ENCODE results near the gene TANC1.

TANC1 gene

GRCh38 chr2:159160954-159161353, 192.5 kb downstream of the TANC1 start:
- DNase-seq (ENCODE audit: low spot score), result no peak

- no peak for DNase-seq (ENCODE audit: low spot score)
These were observed 195.5 kb downstream of the TANC1 start for GRCh38 chr2:159163930-159164329.

- DNase-seq (ENCODE audit: low spot score), result no peak
These were observed 196.0 kb downstream of the TANC1 start for GRCh38 chr2:159164457-159164911.

GRCh38 chr2:159165048-159165447, 196.6 kb downstream of the TANC1 start:
- no peak for DNase-seq (ENCODE audit: low spot score)

- DNase-seq (ENCODE audit: low spot score), result no peak
These were observed 200.3 kb downstream of the TANC1 start for GRCh38 chr2:159168707-159169106.

- no peak for DNase-seq (ENCODE audit: low spot score)
These were observed 200.7 kb downstream of the TANC1 start for GRCh38 chr2:159169187-159169586.

GRCh38 chr2:159172403-159172802, 204.0 kb downstream of the TANC1 start:
- no peak for DNase-seq (ENCODE audit: low spot score)

GRCh38 chr2:159174759-159175158, 206.3 kb downstream of the TANC1 start:
- DNase-seq (ENCODE audit: low spot score), result no peak

GRCh38 chr2:159175182-159175581, 206.7 kb downstream of the TANC1 start:
- DNase-seq (ENCODE audit: low spot score), result no peak

GRCh38 chr2:159175927-159176326, 207.5 kb downstream of the TANC1 start:
- no peak for DNase-seq (ENCODE audit: low spot score)

- no peak for DNase-seq (ENCODE audit: low spot score)
These were observed 208.1 kb downstream of the TANC1 start for GRCh38 chr2:159176555-159176954.

- DNase-seq (ENCODE audit: low spot score), result no peak
These were observed 208.9 kb downstream of the TANC1 start for GRCh38 chr2:159177357-159177756.

GRCh38 chr2:159177957-159178356, 209.5 kb downstream of the TANC1 start:
- no peak for DNase-seq (ENCODE audit: low spot score)

GRCh38 chr2:159179096-159179495, 210.7 kb downstream of the TANC1 start:
- DNase-seq (ENCODE audit: low spot score), result no peak

- DNase-seq (ENCODE audit: low spot score), result no peak
These were observed 211.3 kb downstream of the TANC1 start for GRCh38 chr2:159179696-159180095.

- DNase-seq (ENCODE audit: low spot score), result no peak
These were observed 214.9 kb downstream of the TANC1 start for GRCh38 chr2:159183346-159183745.

GRCh38 chr2:159185401-159186130, 217.1 kb downstream of the TANC1 start:
- DNase-seq (ENCODE audit: low spot score), result peak; percentile 58

- DNase-seq (ENCODE audit: low spot score), result no peak
These were observed 218.0 kb downstream of the TANC1 start for GRCh38 chr2:159186462-159186861.

- no peak for DNase-seq (ENCODE audit: low spot score)
These were observed 218.7 kb downstream of the TANC1 start for GRCh38 chr2:159187106-159187505.

GRCh38 chr2:159188449-159188848, 220.0 kb downstream of the TANC1 start:
- no peak for DNase-seq (ENCODE audit: low spot score)

GRCh38 chr2:159192371-159192918, 224.0 kb downstream of the TANC1 start:
- no peak for DNase-seq (ENCODE audit: low spot score)

GRCh38 chr2:159193791-159194190, 225.4 kb downstream of the TANC1 start:
- DNase-seq (ENCODE audit: low spot score), result no peak

GRCh38 chr2:159194241-159194640, 225.8 kb downstream of the TANC1 start:
- no peak for DNase-seq (ENCODE audit: low spot score)

- no peak for DNase-seq (ENCODE audit: low spot score)
These were observed 227.3 kb downstream of the TANC1 start for GRCh38 chr2:159195697-159196096.

All from D341Med (cell line).